GM18517 (cell line): ENCODE data around the gene ZCCHC24.

Experiments
- ATAC-seq: cut with Tn5 transposase; IDR thresholded peaks from one replicate; pipeline ENCODE4 v1.9.1; 2021; ENCODE audit warnings: mild to moderate bottlenecking, moderate library complexity; ENCODE audit not compliant: unreplicated experiment

Gene ZCCHC24

GRCh38 chr10:79445161-79445976 lies at the start of gene ZCCHC24:
Gene ZCCHC24 (minus strand): TSS chr10:79445624. CDS start chr10:79445440, 184 bp downstream.
- peak; percentile 95 for ATAC-seq

GRCh38 chr10:79493806-79494205 lies 48.4 kb upstream of the ZCCHC24 start:
- ATAC-seq: no peak

GRCh38 chr10:79492839-79493238 lies 47.4 kb upstream of the ZCCHC24 start:
- no peak for ATAC-seq

GRCh38 chr10:79492256-79492655 lies 46.8 kb upstream of the ZCCHC24 start:
- no peak for ATAC-seq

GRCh38 chr10:79491143-79491835 lies 45.9 kb upstream of the ZCCHC24 start:
- ATAC-seq: no peak

GRCh38 chr10:79490400-79491142 lies 45.1 kb upstream of the ZCCHC24 start:
- ATAC-seq: no peak

GRCh38 chr10:79488870-79489269 lies 43.4 kb upstream of the ZCCHC24 start:
- ATAC-seq: no peak

- ATAC-seq: no peak
These were observed 42.9 kb upstream of the ZCCHC24 start for GRCh38 chr10:79488336-79488735.

GRCh38 chr10:79487296-79488194 lies 42.1 kb upstream of the ZCCHC24 start:
- ATAC-seq: peak; percentile 74

- ATAC-seq: no peak
These were observed 39.1 kb upstream of the ZCCHC24 start for GRCh38 chr10:79484476-79484875.

GRCh38 chr10:79483948-79484347 lies 38.5 kb upstream of the ZCCHC24 start:
- no peak for ATAC-seq

GRCh38 chr10:79483299-79483698 lies 37.9 kb upstream of the ZCCHC24 start:
- ATAC-seq: no peak

GRCh38 chr10:79482741-79483140 lies 37.3 kb upstream of the ZCCHC24 start:
- no peak for ATAC-seq

GRCh38 chr10:79482304-79482703 lies 36.9 kb upstream of the ZCCHC24 start:
- no peak for ATAC-seq

GRCh38 chr10:79479283-79479909 lies 34.0 kb upstream of the ZCCHC24 start:
- ATAC-seq: no peak

- ATAC-seq: no peak
These were observed 32.0 kb upstream of the ZCCHC24 start for GRCh38 chr10:79477456-79477855.

- no peak for ATAC-seq
These were observed 31.2 kb upstream of the ZCCHC24 start for GRCh38 chr10:79476645-79477044.

GRCh38 chr10:79475877-79476276 lies 30.5 kb upstream of the ZCCHC24 start:
- no peak for ATAC-seq

GRCh38 chr10:79475119-79475653 lies 29.8 kb upstream of the ZCCHC24 start:
- ATAC-seq: no peak
